HEK293 (cell line): Measurements from ENCODE around the gene SLC6A9.

Source experiments
- ATF2 ChIP-seq: fragments of 450-650 bp; formaldehyde crosslinking; IDR thresholded peaks from 2 replicates; pipeline ENCODE4 v1.5.1; 2016; ENCODE audit warnings: missing biosample characterization, missing genetic modification characterization, low read depth
- GLI2 ChIP-seq: fragments of 450-650 bp; formaldehyde crosslinking; IDR thresholded peaks from 2 replicates; pipeline ENCODE4; 2017; ENCODE audit warnings: missing biosample characterization, missing genetic modification characterization, low read depth, borderline replicate concordance
- YY1 ChIP-seq: fragments of 450-650 bp; formaldehyde crosslinking; IDR thresholded peaks from 2 replicates; pipeline ENCODE4 v1.5.1; 2018; ENCODE audit warnings: missing biosample characterization, missing genetic modification characterization
- ZNF239 ChIP-seq: fragments of 450-650 bp; formaldehyde crosslinking; IDR thresholded peaks from 2 replicates; pipeline ENCODE4 v1.5.1; 2016; ENCODE audit warnings: missing biosample characterization, missing genetic modification characterization
- ZNF514 ChIP-seq: fragments of 450-650 bp; formaldehyde crosslinking; IDR thresholded peaks from 2 replicates; pipeline ENCODE4 v1.5.1; 2016; ENCODE audit warnings: missing biosample characterization, missing genetic modification characterization
- TF ChIP-seq, protein P1 (sequence below): fragments of 450-650 bp; formaldehyde crosslinking; IDR thresholded peaks from 2 replicates; pipeline ENCODE4 v1.5.1; 2016; ENCODE audit warnings: missing biosample characterization, missing genetic modification characterization

- no peak for TF ChIP-seq ZNF514 (tag by site-specific recombination)
- no peak for TF ChIP-seq YY1 (tag by site-specific recombination)
- TF ChIP-seq, protein P1, sequence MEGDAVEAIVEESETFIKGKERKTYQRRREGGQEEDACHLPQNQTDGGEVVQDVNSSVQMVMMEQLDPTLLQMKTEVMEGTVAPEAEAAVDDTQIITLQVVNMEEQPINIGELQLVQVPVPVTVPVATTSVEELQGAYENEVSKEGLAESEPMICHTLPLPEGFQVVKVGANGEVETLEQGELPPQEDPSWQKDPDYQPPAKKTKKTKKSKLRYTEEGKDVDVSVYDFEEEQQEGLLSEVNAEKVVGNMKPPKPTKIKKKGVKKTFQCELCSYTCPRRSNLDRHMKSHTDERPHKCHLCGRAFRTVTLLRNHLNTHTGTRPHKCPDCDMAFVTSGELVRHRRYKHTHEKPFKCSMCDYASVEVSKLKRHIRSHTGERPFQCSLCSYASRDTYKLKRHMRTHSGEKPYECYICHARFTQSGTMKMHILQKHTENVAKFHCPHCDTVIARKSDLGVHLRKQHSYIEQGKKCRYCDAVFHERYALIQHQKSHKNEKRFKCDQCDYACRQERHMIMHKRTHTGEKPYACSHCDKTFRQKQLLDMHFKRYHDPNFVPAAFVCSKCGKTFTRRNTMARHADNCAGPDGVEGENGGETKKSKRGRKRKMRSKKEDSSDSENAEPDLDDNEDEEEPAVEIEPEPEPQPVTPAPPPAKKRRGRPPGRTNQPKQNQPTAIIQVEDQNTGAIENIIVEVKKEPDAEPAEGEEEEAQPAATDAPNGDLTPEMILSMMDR (tag by site-specific recombination), result no peak
- TF ChIP-seq GLI2 (tag by site-specific recombination), result no peak
- TF ChIP-seq ATF2 (tag by site-specific recombination), result no peak
- TF ChIP-seq ZNF239 (tag by site-specific recombination), result no peak
Measured at GRCh38 chr1:44079566-44079965, 48.3 kb upstream of the SLC6A9 start.
